MM.1S (cell line): Measurements from ENCODE around the gene PTPRR.

Source experiments
- EZH2 ChIP-seq: fragments of 300-600 bp; sonication (generic); optimal IDR thresholded peaks from 2 replicates; pipeline ENCODE3; 2017; ENCODE audit warnings: low read depth, mild to moderate bottlenecking, antibody characterized with exemption, low read length, mixed read lengths
- TF ChIP-seq, protein P1 (sequence below): fragments of 300-600 bp; sonication (generic); IDR thresholded peaks from 2 replicates; pipeline ENCODE4 v1.5.1; 2016; ENCODE audit warnings: antibody characterized with exemption, low read length, mixed read lengths

DNA sequence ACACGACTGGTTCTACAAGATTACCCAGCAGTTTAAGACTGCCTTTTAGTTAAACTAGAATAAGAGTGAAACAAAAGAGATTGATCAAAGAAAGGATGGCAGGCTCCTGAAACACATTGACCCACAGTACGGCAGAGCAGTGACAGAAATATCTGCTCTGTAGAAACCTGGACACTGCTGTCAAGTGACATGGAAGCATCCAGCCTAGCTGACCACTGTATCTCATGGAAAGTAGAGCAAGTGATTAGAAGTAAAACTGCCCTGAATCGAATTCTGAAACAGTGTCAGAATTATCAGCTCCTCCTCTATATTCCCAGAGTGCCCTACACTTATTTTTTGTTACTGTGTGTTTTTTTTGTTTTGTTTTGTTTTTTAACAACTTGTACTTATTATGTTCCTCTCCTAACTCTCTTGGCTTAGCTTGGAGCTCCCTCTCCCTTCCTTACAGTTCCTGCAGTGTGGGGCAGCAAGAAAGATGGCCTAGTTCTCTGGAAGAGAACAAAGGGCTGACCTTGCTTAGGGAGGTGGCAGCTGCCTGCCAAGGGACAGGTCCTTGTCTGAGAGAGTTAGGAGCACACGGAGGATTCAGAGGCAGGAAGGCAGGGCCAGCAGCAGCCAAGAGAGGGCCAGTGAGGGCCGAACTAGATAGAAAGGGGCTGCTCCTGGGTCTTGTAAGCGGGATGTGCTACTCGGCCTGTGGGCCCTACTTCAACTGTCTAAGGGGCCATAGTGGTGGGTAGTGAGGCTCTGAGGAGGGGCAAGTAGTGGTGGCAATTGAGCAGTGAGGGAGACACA lies 97.2 kb downstream of the PTPRR start:
- TF ChIP-seq, protein P1, sequence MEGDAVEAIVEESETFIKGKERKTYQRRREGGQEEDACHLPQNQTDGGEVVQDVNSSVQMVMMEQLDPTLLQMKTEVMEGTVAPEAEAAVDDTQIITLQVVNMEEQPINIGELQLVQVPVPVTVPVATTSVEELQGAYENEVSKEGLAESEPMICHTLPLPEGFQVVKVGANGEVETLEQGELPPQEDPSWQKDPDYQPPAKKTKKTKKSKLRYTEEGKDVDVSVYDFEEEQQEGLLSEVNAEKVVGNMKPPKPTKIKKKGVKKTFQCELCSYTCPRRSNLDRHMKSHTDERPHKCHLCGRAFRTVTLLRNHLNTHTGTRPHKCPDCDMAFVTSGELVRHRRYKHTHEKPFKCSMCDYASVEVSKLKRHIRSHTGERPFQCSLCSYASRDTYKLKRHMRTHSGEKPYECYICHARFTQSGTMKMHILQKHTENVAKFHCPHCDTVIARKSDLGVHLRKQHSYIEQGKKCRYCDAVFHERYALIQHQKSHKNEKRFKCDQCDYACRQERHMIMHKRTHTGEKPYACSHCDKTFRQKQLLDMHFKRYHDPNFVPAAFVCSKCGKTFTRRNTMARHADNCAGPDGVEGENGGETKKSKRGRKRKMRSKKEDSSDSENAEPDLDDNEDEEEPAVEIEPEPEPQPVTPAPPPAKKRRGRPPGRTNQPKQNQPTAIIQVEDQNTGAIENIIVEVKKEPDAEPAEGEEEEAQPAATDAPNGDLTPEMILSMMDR, result no peak
- no peak for TF ChIP-seq EZH2
